GM23338 (cell line): ENCODE results near the gene RIMS4. TPM values are rescaled to one million over a fixed set of nuclear protein-coding genes. Genes with fewer than 3 reads are reported as not detected.

ENCODE experiments used
- ATAC-seq: fragments of 200-7000 bp; cut with Tn5 transposase; 3 replicates; pipeline ENCODE4 v1.9.1; 2020
- DNase-seq: peaks from one replicate; pipeline ENCODE4 v3.0.0-alpha.2; 2015; ENCODE audit warnings: low spot score
- H2AFZ ChIP-seq: fragments of 200-600 bp; sonication (generic); 2 replicates; pipeline ENCODE4 v1.8.0; 2016; ENCODE audit warnings: antibody characterized with exemption, mild to moderate bottlenecking, moderate library complexity
- H3F3A ChIP-seq: fragments of 200-600 bp; sonication (generic); replicated peaks from 2 replicates; pipeline ENCODE4 v1.8.0; 2017; ENCODE audit warnings: antibody characterized with exemption, mixed run types, low read depth
- H3K27ac ChIP-seq: fragments of 200-600 bp; sonication (generic); 2 replicates; pipeline ENCODE4 v1.6.1; 2016; ENCODE audit warnings: low read depth
- H3K27me3 ChIP-seq: fragments of 200-600 bp; sonication (generic); 2 replicates; pipeline ENCODE4 v1.8.0; 2016; ENCODE audit warnings: mild to moderate bottlenecking, mixed run types, moderate library complexity; ENCODE audit not compliant: insufficient read depth
- H3K36me3 ChIP-seq: fragments of 200-600 bp; sonication (generic); 2 replicates; pipeline ENCODE4 v1.8.0; 2016; ENCODE audit warnings: mild to moderate bottlenecking; ENCODE audit not compliant: insufficient read depth
- H3K4me1 ChIP-seq: fragments of 200-600 bp; sonication (generic); 2 replicates; pipeline ENCODE4 v1.8.0; 2016; ENCODE audit warnings: mild to moderate bottlenecking, moderate library complexity; ENCODE audit not compliant: insufficient read depth
- H3K4me2 ChIP-seq: fragments of 200-600 bp; sonication (generic); 2 replicates; pipeline ENCODE4 v1.7.1; 2017; ENCODE audit warnings: mixed run types
- H3K4me3 ChIP-seq: fragments of 200-600 bp; sonication (generic); 2 replicates; pipeline ENCODE4 v1.6.1; 2016; ENCODE audit warnings: mixed run types
- H3K79me2 ChIP-seq: fragments of 200-600 bp; sonication (generic); replicated peaks from 2 replicates; pipeline ENCODE4 v1.8.0; 2017; ENCODE audit warnings: mild to moderate bottlenecking; ENCODE audit not compliant: insufficient read depth
- H3K9me2 ChIP-seq: fragments of 200-600 bp; sonication (generic); 2 replicates; pipeline ENCODE4 v1.8.0; 2017; ENCODE audit not compliant: insufficient read depth
- H4K20me1 ChIP-seq: fragments of 200-600 bp; sonication (generic); replicated peaks from 2 replicates; pipeline ENCODE4 v1.8.0; 2017; ENCODE audit warnings: mild to moderate bottlenecking; ENCODE audit not compliant: insufficient read depth
- H3K27ac Mint-ChIP-seq: 2 replicates; pipeline ENCODE4 v1.8.0; 2020; ENCODE audit warnings: inconsistent platforms, mild to moderate bottlenecking, moderate library complexity, mixed read lengths
- H3K27me3 Mint-ChIP-seq: 3 replicates; pipeline ENCODE4 v1.8.0; 2022; ENCODE audit warnings: low read depth, mild to moderate bottlenecking, moderate library complexity, mixed read lengths, inconsistent platforms; ENCODE audit not compliant: insufficient read depth, poor library complexity
- H3K36me3 Mint-ChIP-seq: 3 replicates; pipeline ENCODE4 v1.8.0; 2021; ENCODE audit warnings: low read depth, mild to moderate bottlenecking, inconsistent platforms, moderate library complexity, mixed read lengths
- H3K4me1 Mint-ChIP-seq: 3 replicates; pipeline ENCODE4 v1.8.0; 2020; ENCODE audit warnings: mild to moderate bottlenecking, inconsistent platforms, mixed read lengths
- H3K4me3 Mint-ChIP-seq: 3 replicates; pipeline ENCODE4 v1.8.0; 2021; ENCODE audit warnings: moderate library complexity, mild to moderate bottlenecking, inconsistent platforms, mixed read lengths
- H3K9me3 Mint-ChIP-seq: 3 replicates; pipeline ENCODE4 v1.8.0; 2020; ENCODE audit warnings: moderate library complexity, mild to moderate bottlenecking, inconsistent platforms, mixed read lengths
- CREB1 ChIP-seq: fragments of 250-450 bp; sonication (Bioruptor Pico); IDR thresholded peaks from 2 replicates; pipeline ENCODE4 v1.5.0; 2020; ENCODE audit warnings: low read depth, mild to moderate bottlenecking, moderate library complexity
- ETS1 ChIP-seq: IDR thresholded peaks from 2 replicates; pipeline ENCODE4 v1.6.1; 2016; ENCODE audit warnings: antibody characterized with exemption
- POLR2AphosphoS5 ChIP-seq: IDR thresholded peaks from 2 replicates; pipeline ENCODE4 v1.6.1; 2016; ENCODE audit warnings: antibody characterized with exemption, low read depth
- STAT1 ChIP-seq: IDR thresholded peaks from one replicate; pipeline ENCODE4 v1.6.1; 2016; ENCODE audit warnings: antibody characterized with exemption; ENCODE audit not compliant: unreplicated experiment
- ZNF114 ChIP-seq: fragments of 250-450 bp; sonication (Bioruptor Pico); IDR thresholded peaks from 2 replicates; pipeline ENCODE4 v1.5.0; 2020; ENCODE audit warnings: mild to moderate bottlenecking, moderate library complexity
- ZNF462 ChIP-seq: fragments of 250-450 bp; sonication (Bioruptor Pico); IDR thresholded peaks from 2 replicates; pipeline ENCODE4 v1.5.0; 2020; ENCODE audit warnings: mild to moderate bottlenecking, moderate library complexity
- polyA plus RNA-seq: library from polyadenylated mRNA; unstranded; fragments of >200 nt; fragmentation: Nextera tagmentation; extraction: Ambion mirVana; gene quantifications from 2 replicates; pipeline ENCODE4 v1.2.1, GENCODE V29; 2016
- total RNA-seq: library from RNA; depleted of rRNA; stranded (reverse); fragments of >200 nt; shearing (Covaris generic); gene quantifications from 2 replicates; pipeline ENCODE4 v1.2.3, GENCODE V29; 2014
- TF ChIP-seq, protein P1 (sequence below), 2 experiments: fragments of 200-600 bp in 1 of 2; sonication (generic) in 1 of 2; conservative IDR thresholded peaks; 2 replicates each; pipeline versions ENCODE4 v1.5.1 to v1.6.1; 2016 to 2017; ENCODE audit warnings: antibody characterized with exemption in 2 of 2, low read depth in 2 of 2, mild to moderate bottlenecking in 2 of 2, moderate library complexity in 1 of 2

Gene RIMS4
- total and polyA plus RNA-seq, 2 experiments from 2014 or later, result 3.5 to 39.7 TPM

GRCh38 chr20:44706301-44707017, 103.9 kb downstream of the RIMS4 start (continued):
- TF ChIP-seq CREB1 (CRISPR knock-in tag) (no peak), STAT1 (no peak)

- Histone ChIP-seq H3K4me1 (peaks cover 14% of the 10 kb centered on the region), H3K79me2 (no peaks in the 10 kb centered on the region), H3K36me3 (no peaks in the 10 kb centered on the region), H3K27ac (no peak overlapping the region), H4K20me1 (no peaks in the 10 kb centered on the region), H2AFZ (no peak overlapping the region), H3K9me2 (no peaks in the 10 kb centered on the region), H3K4me2 (no peak overlapping the region), H3K27me3 (no peaks in the 10 kb centered on the region), H3F3A (no peaks in the 10 kb centered on the region), H3K4me3 (no peak overlapping the region)
- TF ChIP-seq ETS1 (no peak), ZNF114 (no peak), POLR2AphosphoS5 (no peak), STAT1 (no peak), ZNF462 (CRISPR knock-in tag) (no peak), CREB1 (CRISPR knock-in tag) (no peak)
- TF ChIP-seq, protein P1, sequence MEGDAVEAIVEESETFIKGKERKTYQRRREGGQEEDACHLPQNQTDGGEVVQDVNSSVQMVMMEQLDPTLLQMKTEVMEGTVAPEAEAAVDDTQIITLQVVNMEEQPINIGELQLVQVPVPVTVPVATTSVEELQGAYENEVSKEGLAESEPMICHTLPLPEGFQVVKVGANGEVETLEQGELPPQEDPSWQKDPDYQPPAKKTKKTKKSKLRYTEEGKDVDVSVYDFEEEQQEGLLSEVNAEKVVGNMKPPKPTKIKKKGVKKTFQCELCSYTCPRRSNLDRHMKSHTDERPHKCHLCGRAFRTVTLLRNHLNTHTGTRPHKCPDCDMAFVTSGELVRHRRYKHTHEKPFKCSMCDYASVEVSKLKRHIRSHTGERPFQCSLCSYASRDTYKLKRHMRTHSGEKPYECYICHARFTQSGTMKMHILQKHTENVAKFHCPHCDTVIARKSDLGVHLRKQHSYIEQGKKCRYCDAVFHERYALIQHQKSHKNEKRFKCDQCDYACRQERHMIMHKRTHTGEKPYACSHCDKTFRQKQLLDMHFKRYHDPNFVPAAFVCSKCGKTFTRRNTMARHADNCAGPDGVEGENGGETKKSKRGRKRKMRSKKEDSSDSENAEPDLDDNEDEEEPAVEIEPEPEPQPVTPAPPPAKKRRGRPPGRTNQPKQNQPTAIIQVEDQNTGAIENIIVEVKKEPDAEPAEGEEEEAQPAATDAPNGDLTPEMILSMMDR (conservative IDR thresholded peaks at IDR 0.05; ENCODE audit: low read depth in 2 of 2), result no peak
- Mint-ChIP-seq H3K4me1 (peaks cover 20% of the 10 kb centered on the region), H3K27ac (no peak overlapping the region), H3K4me3 (no peak overlapping the region), H3K27me3 (peaks cover 2% of the 10 kb centered on the region), H3K36me3 (no peaks in the 10 kb centered on the region), H3K9me3 (no peaks in the 10 kb centered on the region)
- ATAC-seq (no peak), DNase-seq (no peak)
Measured at GRCh38 chr20:44705364-44706094, 104.8 kb downstream of the RIMS4 start.
